ENCODE results near the gene ZBTB12.
A peak's percentile ranks its signal among the peaks of the same experiment; 100 is the strongest.
"Not testable (repeated sequence)": the region's sequence is repeated elsewhere in the genome, so short reads cannot be mapped to it uniquely, and the experiment has no call there.

The ZBTB12 gene

DNA sequence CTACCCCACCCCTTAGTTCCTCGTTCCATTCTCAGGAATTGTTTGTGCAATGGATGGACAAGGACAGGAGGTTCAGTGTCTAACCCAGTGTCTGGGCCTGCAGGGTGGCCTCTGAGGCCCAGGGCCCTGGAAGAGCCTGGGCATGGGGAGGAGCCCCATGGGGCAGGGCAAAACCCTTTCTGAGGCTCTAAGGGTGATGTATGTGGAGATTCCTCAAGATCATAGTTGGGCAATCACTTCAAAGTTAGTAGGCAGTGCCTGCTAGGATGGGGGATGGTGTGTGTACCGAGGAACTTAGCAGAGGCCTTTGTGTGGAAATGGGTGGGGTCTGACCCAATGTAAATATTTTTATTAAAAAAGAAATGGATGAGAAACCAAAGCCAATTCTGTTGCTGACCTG, 18.9 kb upstream of the ZBTB12 start:
- DNase-seq (ENCODE audit: low spot score): no peak

DNA sequence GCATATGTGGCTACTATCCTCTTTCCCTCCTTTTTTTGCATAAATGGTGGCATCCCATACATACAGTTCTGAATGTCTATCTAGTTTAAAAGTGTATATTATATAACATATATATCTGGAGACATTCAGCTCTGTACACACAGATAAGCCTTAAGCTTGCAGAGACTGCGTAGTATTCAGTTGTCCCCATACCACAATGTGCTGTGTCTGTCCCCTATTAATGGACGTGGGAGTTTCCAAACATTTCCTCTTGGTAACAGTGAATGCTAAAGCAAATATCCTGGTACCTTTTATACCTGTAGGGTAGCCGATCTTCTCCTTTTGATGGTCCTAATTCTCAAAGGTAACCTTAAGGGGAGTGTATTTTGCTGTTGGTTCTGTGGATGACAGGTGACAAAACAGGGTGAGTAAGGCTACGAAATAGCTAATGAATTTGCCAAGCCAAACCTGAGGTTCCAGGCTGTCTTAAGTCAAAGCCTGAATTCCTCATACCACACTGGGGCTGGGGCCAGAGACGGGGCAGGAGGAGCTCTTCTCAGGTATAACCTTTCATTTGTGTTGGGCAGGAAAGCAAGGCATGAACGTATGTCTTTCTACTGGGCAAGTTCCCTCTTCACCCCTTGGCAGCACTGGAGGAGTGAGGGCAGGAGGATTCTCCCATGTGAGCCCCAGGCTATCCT, 17.9 kb upstream of the ZBTB12 start:
- DNase-seq (ENCODE audit: low spot score): no peak

GRCh38 chr6:31918069-31918720, 16.3 kb upstream of the ZBTB12 start:
- no peak for DNase-seq (ENCODE audit: low spot score)

- no peak for DNase-seq (ENCODE audit: low spot score)
Measured at GRCh38 chr6:31915756-31916155, 13.9 kb upstream of the ZBTB12 start.

DNA sequence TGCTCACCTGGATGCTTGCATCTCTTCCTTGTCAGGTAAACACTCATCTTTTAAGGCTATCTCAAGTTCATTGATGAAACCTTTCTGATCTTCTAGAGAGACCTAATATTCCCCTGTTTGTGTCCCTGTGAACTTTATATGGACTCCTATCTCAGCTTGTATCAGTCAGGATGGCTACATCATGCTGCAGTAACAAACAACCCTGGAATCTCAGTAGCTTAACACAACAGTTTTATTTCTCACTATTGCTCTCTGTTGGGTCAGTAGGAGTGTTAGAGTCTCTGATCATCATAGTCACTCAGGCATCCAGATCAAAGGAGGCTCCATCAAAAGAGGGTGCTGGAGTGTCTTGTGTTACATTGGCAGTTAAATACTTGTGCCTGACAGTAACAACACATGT, 13.5 kb upstream of the ZBTB12 start:
- no peak for DNase-seq (ENCODE audit: low spot score)

DNA sequence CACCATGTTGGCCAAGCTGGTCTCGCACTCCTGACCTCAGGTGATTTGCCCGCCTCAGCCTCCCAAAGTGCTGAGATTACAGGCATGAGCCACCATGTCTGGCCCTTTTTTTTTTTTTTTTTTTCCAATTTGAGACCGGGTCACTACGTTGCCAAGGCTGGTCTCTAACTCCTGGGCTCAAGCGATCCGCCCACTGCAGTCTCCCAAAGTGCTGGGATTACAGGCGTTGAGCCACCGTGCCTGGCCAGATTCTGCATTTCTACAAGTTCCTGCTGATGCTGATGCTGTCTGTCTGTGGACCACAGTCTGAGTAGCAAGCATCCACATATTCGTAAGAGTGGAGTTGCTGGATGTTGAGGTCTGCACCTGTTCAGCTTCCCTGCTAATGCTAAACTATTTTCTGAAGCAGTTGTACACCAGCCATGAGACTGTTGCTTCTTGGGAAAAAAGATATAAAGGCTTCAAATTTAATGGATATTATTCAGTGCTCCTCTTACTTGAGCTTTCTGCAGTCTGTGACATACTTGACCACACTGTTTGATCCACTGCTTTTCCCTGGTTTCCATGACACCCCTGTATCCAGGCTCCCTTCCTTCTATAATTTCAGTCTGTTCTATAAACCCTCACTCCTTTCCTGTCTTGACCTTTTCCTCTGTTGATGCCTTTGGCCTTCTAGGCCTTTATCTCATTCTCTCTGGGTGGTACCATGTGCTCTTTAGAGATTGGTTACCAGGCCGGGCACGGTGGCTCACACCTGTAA, 10.1 kb upstream of the ZBTB12 start:
- DNase-seq (ENCODE audit: low spot score): no peak

DNA sequence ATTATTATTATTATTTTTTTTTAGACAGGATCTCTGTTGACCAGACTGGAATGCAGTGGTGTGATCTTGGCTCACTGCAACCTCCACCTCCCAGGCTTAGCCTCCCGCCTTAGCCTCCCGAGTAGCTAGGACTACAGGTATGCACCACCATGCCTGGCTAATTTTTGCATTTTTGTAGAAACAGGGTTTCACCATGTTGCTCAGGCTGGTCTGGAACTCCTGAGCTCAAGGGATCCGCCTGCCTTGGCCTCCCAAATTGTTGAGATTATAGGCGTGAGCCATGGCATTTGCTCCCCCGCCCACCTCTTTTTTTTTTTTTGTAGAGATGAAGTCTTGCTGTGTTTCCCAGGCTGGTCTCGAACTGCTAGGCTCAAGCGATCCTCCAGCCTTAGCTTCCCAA, 7.4 kb upstream of the ZBTB12 start:
- not testable (repeated sequence) for DNase-seq (ENCODE audit: low spot score)

- no peak for DNase-seq (ENCODE audit: low spot score)
Measured at GRCh38 chr6:31908791-31909190, 6.9 kb upstream of the ZBTB12 start.

- not testable (repeated sequence) for DNase-seq (ENCODE audit: low spot score)
Measured at GRCh38 chr6:31908255-31908654, 6.4 kb upstream of the ZBTB12 start.

DNA sequence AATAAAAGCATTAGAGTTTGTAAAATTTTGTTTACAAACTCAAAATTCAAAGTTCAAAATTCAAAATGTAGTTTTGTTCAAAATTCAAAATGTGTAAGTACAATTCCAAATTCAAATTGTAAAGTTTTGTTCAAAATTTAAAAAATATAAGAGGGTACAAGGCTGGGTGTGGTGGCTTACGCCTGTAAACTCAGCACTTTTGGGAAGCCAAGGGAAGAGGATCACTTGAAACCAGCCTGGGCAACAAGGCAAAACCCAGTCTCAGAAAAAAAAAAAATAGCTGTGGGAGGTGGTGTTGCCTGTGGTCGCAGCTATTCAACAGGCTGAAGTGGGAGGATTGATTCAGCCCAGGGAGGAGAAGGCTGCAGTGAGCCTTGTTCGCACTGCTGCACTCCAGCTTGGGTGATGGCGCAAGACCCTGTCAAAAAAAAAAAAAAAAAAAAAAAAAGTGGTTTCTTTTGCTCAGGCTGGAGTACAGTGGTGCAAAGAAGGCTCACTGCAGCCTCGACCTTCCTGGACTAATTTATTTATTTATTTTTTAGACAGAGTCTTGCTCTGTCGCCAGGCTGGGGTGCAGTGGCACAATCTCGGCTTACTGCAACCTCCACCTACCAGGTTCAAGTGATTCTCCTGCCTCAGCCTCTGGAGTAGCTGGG, 5.4 kb upstream of the ZBTB12 start:
- peak; percentile 46 for DNase-seq (ENCODE audit: low spot score)

- DNase-seq (ENCODE audit: low spot score): not testable (repeated sequence)
Measured at GRCh38 chr6:31906727-31907126, 4.8 kb upstream of the ZBTB12 start.

- no peak for DNase-seq (ENCODE audit: low spot score)
Measured at GRCh38 chr6:31906122-31906521, 4.2 kb upstream of the ZBTB12 start.

- no peak for DNase-seq (ENCODE audit: low spot score)
Measured at GRCh38 chr6:31905041-31905440, 3.2 kb upstream of the ZBTB12 start.

DNA sequence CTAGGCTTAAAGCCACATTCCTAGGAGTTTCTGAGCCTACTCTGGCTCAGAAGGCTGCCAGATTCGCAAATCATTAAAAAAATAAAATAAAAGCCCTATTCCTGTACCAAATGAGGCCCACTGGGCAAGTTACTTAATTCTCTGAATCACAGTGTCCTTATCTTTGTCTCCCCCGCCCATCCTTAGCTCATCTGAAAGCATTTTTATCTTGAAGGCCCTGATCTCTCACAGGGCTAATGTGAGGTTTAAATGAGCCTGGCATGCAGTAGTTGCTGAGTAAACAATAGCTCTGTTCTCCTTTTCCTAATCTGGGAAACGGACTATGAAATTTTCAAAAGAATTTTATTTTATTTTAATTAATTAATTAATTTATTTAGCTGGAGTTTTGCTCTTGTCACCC, 2.1 kb upstream of the ZBTB12 start:
- DNase-seq (ENCODE audit: low spot score): no peak

- DNase-seq (ENCODE audit: low spot score): peak; percentile 80
Measured at GRCh38 chr6:31901415-31901952, 402 bp downstream of the ZBTB12 start.

- no peak for DNase-seq (ENCODE audit: low spot score)
Measured at GRCh38 chr6:31900917-31901414, 920 bp downstream of the ZBTB12 start.

DNA sequence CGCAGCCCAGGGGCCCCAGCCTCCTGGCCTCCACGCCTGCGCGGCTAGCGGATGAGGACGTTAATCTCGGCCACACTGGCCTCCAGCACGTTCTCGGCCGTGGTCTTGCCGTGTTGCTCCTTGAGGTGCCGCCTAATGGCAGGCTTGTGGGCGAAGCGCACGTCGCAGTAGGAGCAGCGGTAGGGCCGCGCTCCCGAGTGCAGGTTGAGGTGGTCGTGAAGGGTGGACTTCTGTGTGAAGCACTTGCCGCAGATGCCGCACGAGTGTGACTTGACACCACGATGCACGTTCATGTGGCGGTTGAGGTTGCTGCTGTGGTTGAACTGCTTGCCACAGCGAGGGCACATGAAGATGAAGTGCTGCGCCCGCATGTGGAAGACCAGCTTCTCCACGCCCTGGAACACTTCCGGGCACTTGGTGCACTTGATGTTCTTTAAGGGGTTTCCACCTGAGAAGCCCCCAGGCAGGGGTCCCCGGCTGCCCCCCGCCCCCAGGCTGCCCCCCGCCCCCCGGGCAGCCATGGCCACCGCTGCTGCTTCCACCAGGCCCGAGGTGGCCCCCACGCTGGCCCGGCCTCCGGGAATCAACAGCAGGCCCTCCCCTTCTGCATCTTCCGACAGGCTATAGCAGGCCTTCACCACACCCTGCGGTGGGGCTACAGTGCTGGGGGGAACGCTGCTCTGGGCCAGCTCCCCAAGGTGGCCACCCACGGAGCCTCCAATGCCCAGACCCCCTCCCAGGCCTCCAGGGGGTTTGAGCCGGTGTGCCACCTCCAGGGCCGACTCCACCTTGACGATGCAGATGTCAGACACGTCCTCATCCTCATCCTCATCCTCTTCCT, 1.8 kb downstream of the ZBTB12 start:
- DNase-seq (ENCODE audit: low spot score): no peak

DNA sequence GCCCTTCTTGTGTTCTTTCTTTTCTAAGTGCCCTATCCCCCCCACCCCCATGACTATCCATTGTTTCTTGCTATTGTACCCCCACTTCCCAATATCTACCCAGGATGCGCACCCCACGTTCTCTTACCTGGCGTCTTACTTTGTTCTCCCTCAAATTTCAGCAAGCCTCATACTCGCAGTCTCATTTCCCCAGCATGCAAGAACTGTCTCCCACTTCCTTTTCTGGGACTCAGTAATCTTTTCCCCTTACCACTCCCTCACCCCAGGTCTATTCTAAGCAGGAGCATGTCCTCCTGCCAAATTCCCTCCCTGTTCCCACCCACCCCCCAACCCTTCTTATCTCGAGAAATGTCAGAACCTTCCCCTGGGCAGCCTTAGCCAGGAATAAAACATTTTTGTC, 2.7 kb downstream of the ZBTB12 start:
- no peak for DNase-seq (ENCODE audit: low spot score)

GRCh38 chr6:31898383-31899011, 3.4 kb downstream of the ZBTB12 start:
- no peak for DNase-seq (ENCODE audit: low spot score)

DNA sequence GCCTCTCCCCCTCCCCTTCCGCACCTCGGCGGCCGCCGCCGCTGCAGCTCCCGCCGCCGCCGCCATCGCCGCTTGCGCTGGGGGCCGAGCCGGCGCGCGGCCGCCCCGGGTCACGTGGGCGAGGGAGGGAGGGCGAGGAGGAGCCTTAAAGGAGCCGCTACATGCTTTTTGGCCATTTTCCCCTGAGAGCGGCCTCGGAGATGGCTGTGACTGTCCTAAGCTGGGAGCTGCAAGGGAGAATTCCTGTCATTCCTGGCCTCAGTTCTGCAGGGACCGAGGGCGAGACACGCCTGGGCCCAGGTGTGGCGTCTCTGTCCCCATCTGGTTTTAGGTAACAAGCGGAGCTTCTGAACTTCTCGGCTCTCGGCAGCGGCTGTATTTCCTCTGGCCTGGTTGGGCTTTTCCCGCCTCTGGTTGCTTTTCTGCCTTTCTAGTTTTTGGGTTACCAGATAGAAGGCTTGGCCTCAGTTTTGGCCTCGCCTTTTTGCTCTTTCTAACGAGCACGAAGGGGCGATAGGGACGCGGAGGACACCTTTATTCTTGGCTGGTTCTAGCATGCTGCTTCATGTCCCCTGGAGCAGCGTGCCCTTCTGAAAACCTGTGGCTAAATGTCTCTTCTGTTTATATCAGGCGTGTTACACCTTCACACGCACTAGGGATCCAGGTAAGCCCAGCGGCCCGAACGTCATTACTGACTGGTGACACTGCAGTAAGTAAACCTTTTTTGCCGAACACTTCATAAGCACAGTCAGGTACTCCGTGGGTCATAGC, 4.1 kb downstream of the ZBTB12 start, which contains the start of gene EHMT2:
TSS of gene EHMT2 (minus strand) at position 87 of the 771 bp plus-strand sequence. CDS start at position 66, 21 bp downstream.
- peak; percentile 93 for DNase-seq (ENCODE audit: low spot score)
